ENCODE measurements around the gene DLEC1.

- TF ChIP-seq TEAD4 (IDR thresholded peaks at IDR 0.05; ENCODE audit: low read length) (no peak), TEAD4 (CRISPR knock-in tag; IDR thresholded peaks at IDR 0.05; ENCODE audit: borderline replicate concordance) (no peak), ZNF140 (CRISPR knock-in tag; IDR thresholded peaks at IDR 0.05) (no peak)
These were observed 75.3 kb downstream of the DLEC1 start for GRCh38 chr3:38114052-38114874.
